AG10803 (cell line): Measurements from ENCODE around the gene PSME1.

ENCODE experiments used
- DNase-seq: peaks from one replicate; pipeline ENCODE4 v3.0.0; 2010; ENCODE audit warnings: low read depth
- H3K4me3 ChIP-seq: 2 replicates; pipeline ENCODE4 v1.5.1; 2011; ENCODE audit warnings: mild to moderate bottlenecking, low read length, control low read depth
- TF ChIP-seq, protein P1 (sequence below): conservative IDR thresholded peaks from 2 replicates; pipeline ENCODE4 v1.5.1; 2011; ENCODE audit warnings: mild to moderate bottlenecking, low read length, control low read depth, inconsistent platforms

The PSME1 gene

DNA sequence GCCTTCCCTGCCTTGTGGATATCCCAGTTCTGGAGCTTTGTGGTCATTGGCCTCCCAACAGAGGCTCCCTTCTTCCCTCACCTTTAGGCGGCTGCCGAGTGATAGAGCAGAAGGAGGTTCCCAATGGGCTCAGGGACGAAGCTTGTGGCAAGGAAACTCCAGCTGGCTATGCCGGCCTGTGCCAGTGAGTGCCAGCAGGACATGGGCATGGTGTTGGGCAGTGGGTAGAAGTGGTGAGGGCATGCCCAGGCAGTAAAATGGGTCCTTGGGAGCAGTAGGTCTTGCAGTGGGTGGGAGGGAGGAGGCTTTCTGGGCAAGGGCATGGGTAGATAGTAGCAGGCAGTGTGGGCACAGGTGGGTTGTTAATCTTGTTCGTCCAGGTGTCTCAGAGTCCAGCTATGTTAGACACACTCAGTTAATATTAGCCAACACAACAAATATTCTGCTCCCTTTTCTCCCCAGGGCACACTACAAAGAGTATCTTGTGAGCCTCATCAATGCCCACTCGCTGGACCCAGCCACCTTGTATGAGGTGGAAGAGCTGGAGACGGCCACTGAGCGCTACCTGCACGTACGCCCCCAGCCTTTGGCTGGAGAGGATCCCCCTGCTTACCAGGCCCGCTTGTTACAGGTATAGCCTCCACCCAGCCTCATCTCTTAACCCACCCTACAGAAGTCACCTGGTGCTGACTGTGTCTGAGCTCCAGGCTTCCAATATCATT lies 23.9 kb downstream of the PSME1 start:
- TF ChIP-seq, protein P1, sequence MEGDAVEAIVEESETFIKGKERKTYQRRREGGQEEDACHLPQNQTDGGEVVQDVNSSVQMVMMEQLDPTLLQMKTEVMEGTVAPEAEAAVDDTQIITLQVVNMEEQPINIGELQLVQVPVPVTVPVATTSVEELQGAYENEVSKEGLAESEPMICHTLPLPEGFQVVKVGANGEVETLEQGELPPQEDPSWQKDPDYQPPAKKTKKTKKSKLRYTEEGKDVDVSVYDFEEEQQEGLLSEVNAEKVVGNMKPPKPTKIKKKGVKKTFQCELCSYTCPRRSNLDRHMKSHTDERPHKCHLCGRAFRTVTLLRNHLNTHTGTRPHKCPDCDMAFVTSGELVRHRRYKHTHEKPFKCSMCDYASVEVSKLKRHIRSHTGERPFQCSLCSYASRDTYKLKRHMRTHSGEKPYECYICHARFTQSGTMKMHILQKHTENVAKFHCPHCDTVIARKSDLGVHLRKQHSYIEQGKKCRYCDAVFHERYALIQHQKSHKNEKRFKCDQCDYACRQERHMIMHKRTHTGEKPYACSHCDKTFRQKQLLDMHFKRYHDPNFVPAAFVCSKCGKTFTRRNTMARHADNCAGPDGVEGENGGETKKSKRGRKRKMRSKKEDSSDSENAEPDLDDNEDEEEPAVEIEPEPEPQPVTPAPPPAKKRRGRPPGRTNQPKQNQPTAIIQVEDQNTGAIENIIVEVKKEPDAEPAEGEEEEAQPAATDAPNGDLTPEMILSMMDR: no peak
- H3K4me3 ChIP-seq: no peak overlapping the region
- DNase-seq: no peak

DNA sequence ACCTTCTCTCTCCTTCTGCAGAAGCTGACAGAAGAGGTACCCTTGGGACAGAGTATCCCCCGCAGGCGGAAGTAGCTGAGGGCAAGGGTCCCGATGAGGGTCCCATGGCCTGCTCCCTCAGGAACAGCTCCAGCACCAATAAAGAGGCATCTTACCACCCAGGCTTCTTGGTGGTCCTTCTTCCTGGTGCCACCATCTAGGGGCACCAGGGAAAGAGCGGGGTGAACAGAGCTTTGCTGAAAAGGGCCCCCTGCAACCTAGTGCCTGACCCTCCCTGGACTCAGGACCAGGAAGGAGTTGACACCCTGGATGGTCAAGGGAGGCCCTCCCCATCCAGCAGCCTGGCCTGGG lies 24.5 kb downstream of the PSME1 start:
- TF ChIP-seq, protein P1: no peak
- no peak overlapping the region for H3K4me3 ChIP-seq

DNA sequence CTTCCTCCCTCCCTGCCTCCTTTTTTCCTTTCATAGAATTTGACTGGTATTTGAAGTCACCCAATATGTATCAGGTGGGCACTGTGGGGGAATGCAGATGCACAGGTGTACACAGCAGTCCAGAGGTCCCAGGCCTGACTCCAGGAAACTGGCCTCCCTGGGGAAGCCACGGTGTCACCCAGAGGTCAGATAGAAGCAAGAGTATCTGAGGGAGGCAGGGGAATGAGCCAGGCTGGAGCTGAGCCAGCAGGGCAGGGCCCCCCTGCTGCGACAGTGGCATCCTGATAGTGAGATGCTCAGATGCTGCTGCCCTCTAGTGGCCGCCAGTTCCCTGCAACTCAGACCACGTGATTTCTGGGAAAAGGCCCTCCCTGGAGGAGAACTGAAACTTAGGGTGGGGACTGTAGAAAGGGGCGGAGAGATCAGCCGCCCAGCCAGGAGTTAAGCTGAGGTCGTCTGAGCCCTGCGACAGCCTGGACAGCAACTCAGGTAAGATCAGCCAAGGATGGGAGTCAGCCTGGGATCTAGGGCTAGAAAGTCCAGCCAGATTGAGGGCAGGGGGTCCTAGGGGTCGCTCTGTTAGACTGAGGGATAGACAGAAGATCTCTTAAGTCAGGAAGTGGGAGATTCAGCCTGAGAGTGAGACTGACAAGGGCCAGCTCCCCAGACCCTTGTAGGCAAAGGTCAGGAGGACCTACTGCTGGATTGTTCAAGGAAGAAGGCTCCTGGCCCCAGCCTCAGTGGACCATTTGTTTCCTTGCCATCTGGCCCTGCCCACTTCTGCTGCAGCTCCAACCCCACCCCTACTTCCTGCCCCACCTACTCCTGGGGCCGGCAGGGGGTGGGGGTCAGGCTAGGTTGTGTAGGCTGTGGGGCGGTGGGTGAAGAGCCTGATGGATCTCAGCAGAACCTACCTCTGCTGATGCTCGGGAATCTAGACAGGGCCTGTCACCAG lies 25.1 kb downstream of the PSME1 start, which contains the start of gene IRF9:
Gene IRF9 (plus strand): TSS at position 416 of the 955 bp plus-strand sequence. CDS start 880 bp downstream, outside the sequence.
- TF ChIP-seq, protein P1: peak; percentile 89
- DNase-seq: peak; percentile 92
- H3K4me3 ChIP-seq: peak within 1 kb of the TSS; percentile 98

More for the DNA sequence above, 24.5 kb downstream of the PSME1 start:
- DNase-seq: no peak

DNA sequence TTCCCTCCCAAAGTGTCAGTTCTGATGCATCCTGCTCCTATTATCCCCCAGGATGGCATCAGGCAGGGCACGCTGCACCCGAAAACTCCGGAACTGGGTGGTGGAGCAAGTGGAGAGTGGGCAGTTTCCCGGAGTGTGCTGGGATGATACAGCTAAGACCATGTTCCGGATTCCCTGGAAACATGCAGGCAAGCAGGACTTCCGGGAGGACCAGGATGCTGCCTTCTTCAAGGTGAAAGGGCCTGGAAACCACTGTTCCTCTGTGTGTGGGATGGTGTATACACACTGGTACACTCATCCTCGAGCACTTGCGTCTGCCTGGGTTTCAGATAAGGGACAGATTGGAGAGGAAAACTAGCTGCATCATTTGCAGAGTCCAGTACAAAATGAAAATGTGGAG lies 26.1 kb downstream of the PSME1 start:
- DNase-seq: peak; percentile 26
- TF ChIP-seq, protein P1: no peak
- peak overlapping the region; percentile 98 for H3K4me3 ChIP-seq

DNA sequence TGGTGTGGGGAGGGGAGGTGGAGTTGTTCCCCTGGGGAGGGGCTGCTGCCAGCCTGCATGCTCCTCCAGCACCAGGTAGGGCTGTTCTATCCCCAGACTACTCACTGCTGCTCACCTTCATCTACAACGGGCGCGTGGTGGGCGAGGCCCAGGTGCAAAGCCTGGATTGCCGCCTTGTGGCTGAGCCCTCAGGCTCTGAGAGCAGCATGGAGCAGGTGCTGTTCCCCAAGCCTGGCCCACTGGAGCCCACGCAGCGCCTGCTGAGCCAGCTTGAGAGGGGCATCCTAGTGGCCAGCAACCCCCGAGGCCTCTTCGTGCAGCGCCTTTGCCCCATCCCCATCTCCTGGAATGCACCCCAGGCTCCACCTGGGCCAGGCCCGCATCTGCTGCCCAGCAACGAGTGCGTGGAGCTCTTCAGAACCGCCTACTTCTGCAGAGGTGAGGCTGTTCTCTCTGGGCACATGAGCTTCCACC lies 28.6 kb downstream of the PSME1 start:
- no peak overlapping the region for H3K4me3 ChIP-seq
- TF ChIP-seq, protein P1: no peak
- DNase-seq: no peak

DNA sequence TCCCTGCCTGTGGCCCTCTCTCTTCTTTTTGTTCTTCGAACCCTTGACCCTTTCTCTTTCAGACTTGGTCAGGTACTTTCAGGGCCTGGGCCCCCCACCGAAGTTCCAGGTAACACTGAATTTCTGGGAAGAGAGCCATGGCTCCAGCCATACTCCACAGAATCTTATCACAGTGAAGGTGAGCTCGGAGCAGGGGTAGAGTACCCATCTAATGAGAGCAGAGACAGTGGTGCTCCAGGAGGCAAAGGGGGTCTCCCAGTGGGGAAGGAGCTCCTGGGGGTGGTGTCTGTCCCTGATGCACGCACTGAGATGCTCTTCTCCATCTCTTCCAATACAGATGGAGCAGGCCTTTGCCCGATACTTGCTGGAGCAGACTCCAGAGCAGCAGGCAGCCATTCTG lies 29.8 kb downstream of the PSME1 start:
- no peak for DNase-seq
- H3K4me3 ChIP-seq: no peak overlapping the region
- TF ChIP-seq, protein P1: no peak
